Activated naive CD4-positive, alpha-beta T cell treated with anti-CD3 and anti-CD28 coated beads, Interleukin-2, amount 50 U/mL, for 72 hours (primary cell): Measurements from ENCODE around the gene WDR17. TPM values are rescaled to one million over a fixed set of nuclear protein-coding genes. Genes with fewer than 3 reads are reported as not detected.

Experiments used
- ATAC-seq, 2 donors: fragments of 150-1000 bp; cut with Tn5 transposase; 2 replicates each; pipeline ENCODE4 v1.10.0; 2021; ENCODE audit warnings: mild to moderate bottlenecking in 2 of 2, moderate library complexity in 2 of 2
- DNase-seq, 2 donors: peaks; one replicate each; pipeline ENCODE4 v3.0.0; 2021 to 2022; ENCODE audit warnings: low spot score in 2 of 2
- H3K27ac Mint-ChIP-seq, 2 donors: one replicate each; pipeline ENCODE4 v1.8.0; 2022; ENCODE audit warnings: mild to moderate bottlenecking in 2 of 2, mixed read lengths in 2 of 2
- H3K36me3 Mint-ChIP-seq, 2 donors: one replicate each; pipeline ENCODE4 v1.8.0; 2022; ENCODE audit warnings: mixed read lengths in 2 of 2
- H3K9me3 Mint-ChIP-seq, 2 donors: one replicate each; pipeline ENCODE4 v1.8.0; 2022; ENCODE audit warnings: mixed read lengths in 2 of 2
- total RNA-seq, 2 donors: library from RNA; stranded (reverse); gene quantifications; one replicate each; pipeline ENCODE4 v1.2.3, GENCODE V29; 2022

Gene WDR17
- total RNA-seq, 2 donors from 2014 or later, result 1.3 to 2.5 TPM

- Mint-ChIP-seq H3K9me3 (no peaks in the 10 kb centered on the region), H3K36me3 (no peaks in the 10 kb centered on the region), H3K27ac (no peak overlapping the region)
- DNase-seq (no peak), ATAC-seq (no peak)
Measured at GRCh38 chr4:176153124-176153523, 87.5 kb downstream of the WDR17 start.

DNA sequence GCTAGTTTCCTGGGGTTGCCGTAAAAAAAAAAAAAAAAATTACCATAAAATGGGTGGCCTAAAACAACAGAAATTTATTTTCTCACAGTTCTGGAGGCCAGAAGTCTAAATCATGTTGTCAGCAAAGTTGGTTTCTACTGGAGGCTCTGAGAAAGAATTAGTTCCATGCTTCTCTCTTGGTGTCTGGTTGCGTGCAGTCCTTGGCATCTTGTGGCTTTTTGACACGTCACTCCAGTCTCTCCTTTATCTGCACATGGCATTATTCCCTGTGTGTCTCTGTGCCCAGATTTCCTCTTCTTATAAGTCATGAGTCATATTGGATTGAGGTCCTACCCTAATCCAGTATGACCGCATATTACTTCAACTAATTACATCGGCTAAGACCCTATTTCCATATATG is 91.0 kb downstream of the WDR17 start:
- ATAC-seq (no peak), DNase-seq (no peak)
- H3K9me3 Mint-ChIP-seq, result no peaks in the 10 kb centered on the region

GRCh38 chr4:176163041-176163440 is 97.4 kb downstream of the WDR17 start:
- Mint-ChIP-seq H3K9me3 (no peaks in the 10 kb centered on the region), H3K36me3 (no peaks in the 10 kb centered on the region)

More for the DNA sequence above, 91.0 kb downstream of the WDR17 start:
- Mint-ChIP-seq H3K27ac (no peak overlapping the region), H3K36me3 (no peaks in the 10 kb centered on the region)

DNA sequence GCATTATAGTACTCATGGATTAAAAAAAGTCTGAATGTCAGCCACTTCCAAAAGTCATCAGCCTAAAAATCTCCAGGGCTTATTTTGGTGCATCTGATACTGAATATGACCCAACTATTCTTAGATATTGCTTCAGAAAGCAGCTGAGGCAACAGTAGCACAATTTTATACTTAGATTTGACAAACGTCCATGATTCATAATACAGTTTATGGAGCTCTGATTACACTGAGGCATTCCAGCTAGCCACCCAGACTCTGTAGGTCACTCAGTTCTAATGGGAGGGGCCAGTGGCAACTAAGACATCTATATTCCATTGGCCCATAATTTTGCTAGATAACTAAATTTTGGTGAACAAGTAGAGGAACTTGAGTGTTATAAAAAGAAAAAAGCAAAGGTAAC is 119.4 kb downstream of the WDR17 start:
- no peak for DNase-seq
- no peaks in the 10 kb centered on the region for H3K36me3 Mint-ChIP-seq
- ATAC-seq, result no peak
- H3K27ac Mint-ChIP-seq, result no peak overlapping the region
- no peaks in the 10 kb centered on the region for H3K9me3 Mint-ChIP-seq

More at GRCh38 chr4:176163041-176163440, 97.4 kb downstream of the WDR17 start:
- DNase-seq (no peak), ATAC-seq (no peak)
- no peak overlapping the region for H3K27ac Mint-ChIP-seq

- no peaks in the 10 kb centered on the region for H3K36me3 Mint-ChIP-seq
Measured at GRCh38 chr4:176186067-176186466, 120.4 kb downstream of the WDR17 start.

DNA sequence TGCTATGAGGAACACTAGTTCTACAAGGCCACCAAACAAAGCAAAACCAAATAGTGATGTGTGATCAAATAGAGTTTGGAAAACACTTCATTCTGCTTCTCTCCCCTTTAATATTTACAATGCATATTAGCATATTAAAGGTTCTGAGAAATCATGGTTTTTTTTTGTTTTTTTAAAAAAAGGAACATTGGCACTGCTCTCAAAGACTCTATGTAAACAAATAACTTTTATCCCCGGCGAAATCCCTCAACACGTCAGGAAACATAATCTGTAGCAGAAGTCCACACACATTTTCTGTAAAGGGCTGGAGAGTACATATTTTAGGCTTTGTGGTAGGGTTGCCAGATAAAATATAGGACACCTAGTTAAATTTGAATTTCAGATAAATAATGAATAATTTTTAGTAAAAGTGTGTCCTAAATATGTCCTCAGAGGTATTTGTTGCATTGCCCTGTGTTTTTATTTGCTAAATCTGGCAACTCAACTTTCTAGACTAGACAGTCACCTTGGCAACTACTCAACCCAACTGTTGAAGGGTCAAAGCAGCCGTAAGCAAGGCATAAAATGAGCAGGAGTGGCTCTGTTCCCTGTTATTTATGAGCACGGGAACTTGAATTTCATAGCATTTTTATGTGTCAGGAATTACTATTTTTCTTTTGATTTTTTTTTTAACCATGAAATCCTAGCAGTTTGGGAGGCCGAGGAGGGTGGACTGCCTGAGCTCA is 121.2 kb downstream of the WDR17 start:
- DNase-seq (no peak), ATAC-seq (no peak)
- Mint-ChIP-seq H3K36me3 (no peaks in the 10 kb centered on the region), H3K9me3 (no peaks in the 10 kb centered on the region), H3K27ac (no peak overlapping the region)

More at GRCh38 chr4:176186067-176186466, 120.4 kb downstream of the WDR17 start:
- DNase-seq (no peak), ATAC-seq (peak in 1 of 2 donors; percentile 18)
- H3K27ac Mint-ChIP-seq, result peak overlapping the region in 1 of 2 donors; percentile 76
- H3K9me3 Mint-ChIP-seq, result no peaks in the 10 kb centered on the region

- no peak for DNase-seq
- Mint-ChIP-seq H3K27ac (no peak overlapping the region), H3K9me3 (no peaks in the 10 kb centered on the region), H3K36me3 (no peaks in the 10 kb centered on the region)
- peak; percentile 90 to 97 for ATAC-seq
Measured at GRCh38 chr4:176187624-176188023, 122.0 kb downstream of the WDR17 start.

GRCh38 chr4:176188654-176189053 is 123.0 kb downstream of the WDR17 start:
- DNase-seq (no peak), ATAC-seq (no peak)
- H3K9me3 Mint-ChIP-seq, result no peaks in the 10 kb centered on the region
- H3K36me3 Mint-ChIP-seq, result no peaks in the 10 kb centered on the region
- H3K27ac Mint-ChIP-seq, result no peak overlapping the region

- no peak overlapping the region for H3K27ac Mint-ChIP-seq
- ATAC-seq, result no peak
- DNase-seq, result no peak
- H3K36me3 Mint-ChIP-seq, result no peaks in the 10 kb centered on the region
- H3K9me3 Mint-ChIP-seq, result no peaks in the 10 kb centered on the region
Measured at GRCh38 chr4:176189891-176190795, 124.5 kb downstream of the WDR17 start.

GRCh38 chr4:176191974-176192373 is 126.3 kb downstream of the WDR17 start:
- ATAC-seq, result no peak

GRCh38 chr4:176193126-176193525 is 127.5 kb downstream of the WDR17 start:
- no peak for DNase-seq
- Mint-ChIP-seq H3K27ac (peak overlapping the region in 1 of 2 donors; percentile 91), H3K36me3 (peaks cover 0 to 4% of the 10 kb centered on the region in 2 donors), H3K9me3 (peaks cover 0 to 4% of the 10 kb centered on the region in 2 donors)
- ATAC-seq, result no peak

More at GRCh38 chr4:176191974-176192373, 126.3 kb downstream of the WDR17 start:
- no peak for DNase-seq
- H3K9me3 Mint-ChIP-seq, result peaks cover 0 to 4% of the 10 kb centered on the region in 2 donors
- H3K36me3 Mint-ChIP-seq, result peaks cover 0 to 4% of the 10 kb centered on the region in 2 donors
- H3K27ac Mint-ChIP-seq, result no peak overlapping the region

DNA sequence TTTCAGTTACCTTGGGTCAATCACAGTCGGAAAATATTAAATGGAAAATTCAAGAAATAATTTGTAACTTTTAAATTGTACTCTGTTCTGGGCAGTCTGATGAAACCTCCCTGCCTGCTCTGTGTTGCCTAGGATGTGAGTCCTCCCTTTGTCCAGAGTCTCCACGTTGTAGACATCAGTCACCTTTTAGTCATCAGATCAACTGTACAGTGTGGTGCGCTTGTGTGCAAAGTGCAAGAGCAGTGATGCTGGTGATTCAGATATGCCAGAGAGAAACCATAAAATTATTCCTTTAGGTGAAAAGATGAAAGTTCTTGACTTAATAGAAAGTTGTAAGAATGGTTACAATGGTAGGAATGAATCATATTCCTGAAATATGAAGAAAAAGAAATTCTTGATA is 128.3 kb downstream of the WDR17 start:
- H3K27ac Mint-ChIP-seq, result peak overlapping the region; percentile 86 to 91
- peaks cover 0 to 4% of the 10 kb centered on the region in 2 donors for H3K36me3 Mint-ChIP-seq
- DNase-seq (peak; percentile 32 to 71), ATAC-seq (peak; percentile 85 to 91)
- peaks cover 0 to 4% of the 10 kb centered on the region in 2 donors for H3K9me3 Mint-ChIP-seq

DNA sequence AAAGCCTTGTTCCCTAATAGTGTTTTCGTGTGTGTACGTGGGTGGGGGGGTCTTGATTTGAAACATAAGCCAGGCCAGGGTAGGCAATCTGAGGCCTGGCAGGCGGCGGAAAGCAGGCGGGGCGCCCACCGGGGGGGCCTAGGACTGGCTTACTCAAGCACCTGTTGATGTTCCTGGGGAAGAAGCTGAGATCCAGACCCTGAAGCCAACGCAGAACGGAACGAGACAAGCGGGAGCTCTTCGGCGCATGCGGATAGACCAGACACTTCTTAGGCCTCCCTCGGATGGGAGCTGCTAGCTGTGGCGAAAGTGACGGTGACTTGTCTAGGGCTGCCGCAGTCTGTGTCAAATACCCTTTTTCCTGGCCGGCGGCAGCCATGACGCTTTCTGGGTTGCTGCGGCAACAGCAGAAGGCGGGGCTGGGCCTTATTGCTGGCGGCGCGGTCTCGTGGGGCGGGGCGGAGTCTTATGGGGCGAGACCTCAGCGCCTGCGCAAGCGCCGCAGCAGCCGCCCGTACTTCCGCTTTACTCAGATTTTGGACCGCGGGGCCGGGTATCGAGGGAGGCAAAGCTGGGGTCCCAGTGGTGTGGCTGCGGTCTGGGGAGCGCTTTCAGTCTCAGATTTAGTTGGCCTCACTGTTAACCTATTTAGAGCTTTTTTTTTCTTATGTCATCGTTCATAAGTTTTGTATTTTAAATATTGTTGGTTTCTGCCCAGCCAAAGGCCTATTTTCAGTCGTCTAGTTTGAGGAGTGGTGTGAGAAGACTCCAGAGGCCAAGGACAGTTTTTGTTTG is 129.7 kb downstream of the WDR17 start, which contains the start of gene SPATA4:
Gene SPATA4 (minus strand): TSS at position 402 of the 795 bp plus-strand sequence. CDS start 23 bp downstream, at position 379.
- ATAC-seq (peak; percentile 75 to 85), DNase-seq (peak; percentile 93 to 95)
- H3K9me3 Mint-ChIP-seq, result peaks cover 0 to 4% of the 10 kb centered on the region in 2 donors
- H3K27ac Mint-ChIP-seq, result peak within 1 kb of the TSS; percentile 51 to 91
- H3K36me3 Mint-ChIP-seq, result peaks cover 0 to 4% of the 10 kb centered on the region in 2 donors

- no peak for ATAC-seq
- peaks cover 0 to 4% of the 10 kb centered on the region in 2 donors for H3K36me3 Mint-ChIP-seq
- H3K9me3 Mint-ChIP-seq, result peaks cover 0 to 4% of the 10 kb centered on the region in 2 donors
- H3K27ac Mint-ChIP-seq, result no peak overlapping the region
- DNase-seq, result no peak
Measured at GRCh38 chr4:176198316-176198903, 132.8 kb downstream of the WDR17 start.

- DNase-seq (no peak), ATAC-seq (no peak)
- no peaks in the 10 kb centered on the region for H3K9me3 Mint-ChIP-seq
- no peaks in the 10 kb centered on the region for H3K36me3 Mint-ChIP-seq
- H3K27ac Mint-ChIP-seq, result no peak overlapping the region
Measured at GRCh38 chr4:176205299-176205698, 139.7 kb downstream of the WDR17 start.

DNA sequence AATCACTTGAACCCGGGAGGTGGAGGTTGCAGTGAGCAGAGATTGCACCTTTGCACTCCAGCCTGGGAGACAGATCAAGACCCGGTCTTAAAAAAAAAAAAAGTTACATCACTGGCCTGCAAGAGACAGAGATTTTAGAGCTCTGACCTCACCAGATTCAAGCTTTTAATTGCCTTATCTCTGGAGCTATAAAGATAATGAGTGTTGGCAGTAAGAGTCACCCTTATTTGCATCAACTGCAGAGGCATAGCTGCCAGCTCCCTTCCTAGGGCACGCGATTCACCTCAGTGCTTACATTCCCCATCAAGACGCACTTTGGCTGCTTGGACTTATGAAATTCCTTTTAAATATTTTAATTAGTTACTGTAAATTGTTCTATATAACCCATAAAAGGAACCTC is 142.2 kb downstream of the WDR17 start:
- DNase-seq (no peak), ATAC-seq (no peak)
- H3K36me3 Mint-ChIP-seq, result no peaks in the 10 kb centered on the region
- H3K9me3 Mint-ChIP-seq, result peaks cover 0 to 5% of the 10 kb centered on the region in 2 donors
- no peak overlapping the region for H3K27ac Mint-ChIP-seq
